HG02610 (cell line): ENCODE measurements around the gene SLC2A13.
A peak's percentile ranks its signal among the peaks of the same experiment; 100 is the strongest.
"Not testable (repeated sequence)": the region's sequence is repeated elsewhere in the genome, so short reads cannot be mapped to it uniquely, and the experiment has no call there.

Experiments used
- ATAC-seq: cut with Tn5 transposase; IDR thresholded peaks from one replicate; pipeline ENCODE4 v1.9.1; 2021; ENCODE audit warnings: mild to moderate bottlenecking, moderate library complexity; ENCODE audit not compliant: unreplicated experiment

SLC2A13 gene

GRCh38 chr12:39830171-39830570, 275.7 kb downstream of the SLC2A13 start:
- ATAC-seq: no peak

GRCh38 chr12:39824505-39825212, 281.2 kb downstream of the SLC2A13 start:
- ATAC-seq: no peak

- ATAC-seq: no peak
Measured at GRCh38 chr12:39816671-39817185, 289.2 kb downstream of the SLC2A13 start.

- ATAC-seq: no peak
Measured at GRCh38 chr12:39815746-39816145, 290.1 kb downstream of the SLC2A13 start.

GRCh38 chr12:39814626-39815025, 291.3 kb downstream of the SLC2A13 start:
- ATAC-seq: no peak

- ATAC-seq: no peak
Measured at GRCh38 chr12:39813776-39814175, 292.1 kb downstream of the SLC2A13 start.

- not testable (repeated sequence) for ATAC-seq
Measured at GRCh38 chr12:39812456-39812855, 293.4 kb downstream of the SLC2A13 start.

- peak; percentile 48 for ATAC-seq
Measured at GRCh38 chr12:39807043-39807442, 298.8 kb downstream of the SLC2A13 start.

- no peak for ATAC-seq
Measured at GRCh38 chr12:39805651-39806050, 300.2 kb downstream of the SLC2A13 start.

GRCh38 chr12:39804898-39805297, 301.0 kb downstream of the SLC2A13 start:
- no peak for ATAC-seq

GRCh38 chr12:39804479-39804878, 301.4 kb downstream of the SLC2A13 start:
- no peak for ATAC-seq

- ATAC-seq: no peak
Measured at GRCh38 chr12:39803151-39803550, 302.7 kb downstream of the SLC2A13 start.

- no peak for ATAC-seq
Measured at GRCh38 chr12:39798977-39799376, 306.9 kb downstream of the SLC2A13 start.

GRCh38 chr12:39798429-39798828, 307.5 kb downstream of the SLC2A13 start:
- no peak for ATAC-seq

- no peak for ATAC-seq
Measured at GRCh38 chr12:39795481-39795880, 310.4 kb downstream of the SLC2A13 start.

- ATAC-seq: no peak
Measured at GRCh38 chr12:39792938-39793337, 312.9 kb downstream of the SLC2A13 start.

GRCh38 chr12:39788239-39788638, 317.6 kb downstream of the SLC2A13 start:
- ATAC-seq: no peak

GRCh38 chr12:39785814-39786213, 320.1 kb downstream of the SLC2A13 start:
- ATAC-seq: not testable (repeated sequence)

- no peak for ATAC-seq
Measured at GRCh38 chr12:39782026-39782545, 323.8 kb downstream of the SLC2A13 start.

GRCh38 chr12:39780913-39781446, 324.9 kb downstream of the SLC2A13 start:
- no peak for ATAC-seq

- ATAC-seq: no peak
Measured at GRCh38 chr12:39780411-39780912, 325.4 kb downstream of the SLC2A13 start.

- ATAC-seq: no peak
Measured at GRCh38 chr12:39779768-39780340, 326.0 kb downstream of the SLC2A13 start.
